Middle frontal gyrus (tissue), 1 donor: ENCODE data around the gene CRISPLD2.

Source experiments
- DNase-seq: peaks from one replicate; pipeline ENCODE4 v3.0.0-alpha.2; 2015; ENCODE audit warnings: low spot score; ENCODE audit errors: extremely low spot score

The CRISPLD2 gene

GRCh38 chr16:84909476-84910085 is 89.8 kb downstream of the CRISPLD2 start:
- DNase-seq = no peak

- no peak for DNase-seq
These were observed 91.9 kb downstream of the CRISPLD2 start for GRCh38 chr16:84911486-84912216.

- no peak for DNase-seq
These were observed 93.5 kb downstream of the CRISPLD2 start for GRCh38 chr16:84913315-84913714.

- DNase-seq = no peak
These were observed 94.5 kb downstream of the CRISPLD2 start for GRCh38 chr16:84914273-84914672.

GRCh38 chr16:84916178-84916577 is 96.4 kb downstream of the CRISPLD2 start:
- DNase-seq = no peak

- no peak for DNase-seq
These were observed 97.1 kb downstream of the CRISPLD2 start for GRCh38 chr16:84916850-84917249.

- peak; percentile 23 for DNase-seq
These were observed 97.7 kb downstream of the CRISPLD2 start for GRCh38 chr16:84917492-84917891.

GRCh38 chr16:84918006-84918909 is 98.5 kb downstream of the CRISPLD2 start:
- DNase-seq = peak; percentile 18

GRCh38 chr16:84919269-84919668 is 99.5 kb downstream of the CRISPLD2 start:
- DNase-seq = no peak

- no peak for DNase-seq
These were observed 99.9 kb downstream of the CRISPLD2 start for GRCh38 chr16:84919708-84920107.

- DNase-seq = no peak
These were observed 100.5 kb downstream of the CRISPLD2 start for GRCh38 chr16:84920333-84920732.

GRCh38 chr16:84922351-84923120 is 102.8 kb downstream of the CRISPLD2 start:
- DNase-seq = no peak

- DNase-seq = no peak
These were observed 104.7 kb downstream of the CRISPLD2 start for GRCh38 chr16:84924331-84925091.

- DNase-seq = no peak
These were observed 105.4 kb downstream of the CRISPLD2 start for GRCh38 chr16:84925092-84925772.

GRCh38 chr16:84925773-84926372 is 106.1 kb downstream of the CRISPLD2 start:
- no peak for DNase-seq

- no peak for DNase-seq
These were observed 106.7 kb downstream of the CRISPLD2 start for GRCh38 chr16:84926462-84926861.

GRCh38 chr16:84927621-84928591 is 108.1 kb downstream of the CRISPLD2 start:
- no peak for DNase-seq

- DNase-seq = no peak
These were observed 109.1 kb downstream of the CRISPLD2 start for GRCh38 chr16:84928679-84929420.
